A549 (cell line): ENCODE measurements around the gene BCL6. TPM values are rescaled to one million over a fixed set of nuclear protein-coding genes. Genes with fewer than 3 reads are reported as not detected.

Experiments used
- ATAC-seq, 2 experiments: fragments of 200-7000 bp in 1 of 2; fragments of >200 bp in 1 of 2; cut with Nextera tagmentation in 1 of 2; cut with Tn5 transposase in 1 of 2; 3 replicates each; pipeline versions ENCODE4 v1.8.0 to v1.9.1; 2018 to 2020; ENCODE audit warnings: mild to moderate bottlenecking in 1 of 2, moderate library complexity in 1 of 2
- CTCF ChIA-PET: fragments of 300-600 bp; sonication (Branson Sonifier 250); formaldehyde crosslinking; extraction: SDS; loops from one replicate; lab custom pipeline; 2021; ENCODE audit warnings: antibody characterized with exemption, inconsistent platforms; lab: Yijun Ruan, JAX
- POLR2A ChIA-PET: fragments of 350-600 bp; formaldehyde crosslinking; extraction: SDS; loops from one replicate; lab custom pipeline; 2021; ENCODE audit warnings: antibody characterized with exemption, inconsistent platforms; lab: Yijun Ruan, JAX
- DNase-seq, 2 experiments: peaks; one replicate each; pipeline versions ENCODE4 v3.0.0 to v3.0.0-alpha.2; 2011 to 2016; ENCODE audit warnings: low read depth in 1 of 2, low spot score in 1 of 2
- FAIRE-seq: peaks from 2 replicates; lab custom pipeline; 2011; peaks lifted over from hg19 to GRCh38; lab: Jason Lieb, UNC
- H3K27ac ChIP-seq, 2 experiments: fragments of >200 bp; sonication (Bioruptor Twin); formaldehyde crosslinking; 3 replicates each; pipeline ENCODE4 v1.5.1; 2016 to 2017
- H3K4me1 ChIP-seq: fragments of >200 bp; sonication (Bioruptor Twin); formaldehyde crosslinking; 3 replicates; pipeline ENCODE4 v1.6.1; 2016
- H3K4me2 ChIP-seq: fragments of >200 bp; sonication (Bioruptor Twin); formaldehyde crosslinking; 3 replicates; pipeline ENCODE4 v1.6.1; 2016
- H3K4me3 ChIP-seq: fragments of >200 bp; sonication (Bioruptor Twin); formaldehyde crosslinking; 3 replicates; pipeline ENCODE4 v1.5.1; 2016
- H3K9me3 ChIP-seq: fragments of >200 bp; sonication (Bioruptor Twin); formaldehyde crosslinking; 3 replicates; pipeline ENCODE4 v1.6.1; 2016
- BCL3 ChIP-seq: fragments of >200 bp; sonication (Bioruptor Twin); formaldehyde crosslinking; IDR thresholded peaks from 3 replicates; pipeline ENCODE4 v1.6.1; 2016
- CBX8 ChIP-seq: fragments of 200-600 bp; sonication (generic); IDR thresholded peaks from 2 replicates; pipeline ENCODE4 v1.6.1; 2016
- CHD4 ChIP-seq: fragments of 200-600 bp; sonication (generic); IDR thresholded peaks from 2 replicates; pipeline ENCODE4 v1.6.1; 2016; ENCODE audit warnings: antibody characterized with exemption, mild to moderate bottlenecking, borderline replicate concordance
- E2F6 ChIP-seq: IDR thresholded peaks from 2 replicates; pipeline ENCODE4 v1.6.1; 2012; ENCODE audit warnings: low read depth, borderline replicate concordance
- ESRRA ChIP-seq: fragments of 150-350 bp; IDR thresholded peaks from 2 replicates; pipeline ENCODE4 v1.6.1; 2014; ENCODE audit warnings: mild to moderate bottlenecking, low read length, borderline replicate concordance
- FOSL2 ChIP-seq, 2 experiments: fragments of 450-650 bp in 1 of 2; fragments of >200 bp in 1 of 2; sonication (Bioruptor Twin) in 1 of 2; formaldehyde crosslinking; IDR thresholded peaks; 2 replicates each; pipeline versions ENCODE4 v1.5.0 to v1.6.1; 2016 to 2020; ENCODE audit warnings: mild to moderate bottlenecking in 1 of 2, moderate library complexity in 1 of 2
- GATA3 ChIP-seq: IDR thresholded peaks from 2 replicates; pipeline ENCODE4 v1.6.1; 2012; ENCODE audit warnings: borderline replicate concordance
- HDAC2 ChIP-seq: fragments of 200-600 bp; sonication (generic); IDR thresholded peaks from 2 replicates; pipeline ENCODE4 v1.6.1; 2016
- HES2 ChIP-seq: fragments of >200 bp; sonication (Bioruptor Twin); formaldehyde crosslinking; IDR thresholded peaks from 2 replicates; pipeline ENCODE4 v1.6.1; 2016
- HOXB13 ChIP-seq: fragments of 250-450 bp; sonication (Bioruptor Pico); IDR thresholded peaks from 2 replicates; pipeline ENCODE4 v1.5.0; 2020; ENCODE audit warnings: low read depth, mild to moderate bottlenecking, moderate library complexity
- HOXB5 ChIP-seq: fragments of 250-450 bp; sonication (Bioruptor Pico); IDR thresholded peaks from 2 replicates; pipeline ENCODE4 v1.5.0; 2020; ENCODE audit warnings: mild to moderate bottlenecking, moderate library complexity
- KDM5A ChIP-seq: fragments of 200-600 bp; sonication (generic); IDR thresholded peaks from 2 replicates; pipeline ENCODE4 v1.6.1; 2016; ENCODE audit warnings: antibody characterized with exemption, mild to moderate bottlenecking
- MYC ChIP-seq: IDR thresholded peaks from 2 replicates; pipeline ENCODE4 v1.6.1; 2012; ENCODE audit warnings: mild to moderate bottlenecking, inconsistent platforms, low read length, improper control_type of control experiment, borderline replicate concordance
- NFE2L2 ChIP-seq: fragments of 150-350 bp; conservative IDR thresholded peaks from 2 replicates; pipeline ENCODE4 v1.6.1; 2014; ENCODE audit warnings: low read length
- NPAS2 ChIP-seq: fragments of 250-450 bp; sonication (Bioruptor Pico); IDR thresholded peaks from 2 replicates; pipeline ENCODE4 v1.8.0; 2022; ENCODE audit warnings: mild to moderate bottlenecking, moderate library complexity, borderline replicate concordance
- NR3C1 ChIP-seq: fragments of >200 bp; sonication (Bioruptor Twin); formaldehyde crosslinking; IDR thresholded peaks from 3 replicates; pipeline ENCODE4 v1.6.1; 2017
- PBX3 ChIP-seq: IDR thresholded peaks from 2 replicates; pipeline ENCODE4 v1.6.1; 2012
- RFX5 ChIP-seq: fragments of 450-650 bp; IDR thresholded peaks from 2 replicates; pipeline ENCODE4 v1.7.1; 2014; ENCODE audit warnings: antibody characterized with exemption, mild to moderate bottlenecking, moderate library complexity
- SMC3 ChIP-seq: fragments of >200 bp; sonication (Bioruptor Twin); formaldehyde crosslinking; IDR thresholded peaks from 3 replicates; pipeline ENCODE4 v1.6.1; 2018; ENCODE audit warnings: inconsistent platforms
- SREBF2 ChIP-seq: fragments of 450-650 bp; IDR thresholded peaks from 2 replicates; pipeline ENCODE4 v1.6.1; 2014; ENCODE audit warnings: mild to moderate bottlenecking, moderate library complexity
- TP53 ChIP-seq: fragments of 250-450 bp; sonication (Bioruptor Pico); IDR thresholded peaks from 2 replicates; pipeline ENCODE4 v1.5.0; 2021; ENCODE audit warnings: mild to moderate bottlenecking, moderate library complexity
- USF2 ChIP-seq: fragments of 450-650 bp; IDR thresholded peaks from 2 replicates; pipeline ENCODE4 v1.6.1; 2014; ENCODE audit warnings: antibody characterized with exemption
- ZFP36 ChIP-seq: fragments of 450-650 bp; IDR thresholded peaks from 2 replicates; pipeline ENCODE4 v1.6.1; 2014; ENCODE audit warnings: borderline replicate concordance; ENCODE audit not compliant: partially characterized antibody
- ZSCAN20 ChIP-seq: fragments of 250-450 bp; sonication (Bioruptor Pico); IDR thresholded peaks from 2 replicates; pipeline ENCODE4 v1.8.0; 2022; ENCODE audit warnings: mild to moderate bottlenecking, moderate library complexity
- WGBS: methylation state at CpG from one replicate; pipeline ENCODE4 v1.1.6; 2017; ENCODE audit errors: missing lambda C conversion rate; 5-methylcytosine and 5-hydroxymethylcytosine counted together
- polyA plus RNA-seq, 4 experiments: library from polyadenylated mRNA; depleted of rRNA in 3 of 4; stranded (reverse); fragments of >200 nt; fragmentation: RNase III in 1 of 4; extraction: RNeasy Plus Mini Kit Qiagen cat#74134 plus additional on column Dnase treatment in 1 of 4; gene quantifications; 2 replicates in 3 of 4; 3 replicates in 1 of 4; pipeline ENCODE4 v1.2.3, GENCODE V29; 2011 to 2017

Gene BCL6
- polyA plus RNA-seq, 2 of the 4 experiments (the other 2 are of a cell fraction) = 7.0 to 10.4 TPM

- no peak overlapping the region for H3K4me3 ChIP-seq
- H3K27ac ChIP-seq = no peak overlapping the region
- H3K4me2 ChIP-seq = no peak overlapping the region
- FAIRE-seq = no peak
- ChIA-PET CTCF (no interaction called here), POLR2A (no interaction called here)
- TF ChIP-seq CBX8 (no peak), TP53 (CRISPR knock-in tag) (no peak), CHD4 (no peak), E2F6 (no peak), GATA3 (no peak), HOXB13 (CRISPR knock-in tag) (no peak), ESRRA (no peak), HOXB5 (no peak), SMC3 (no peak), FOSL2 (IDR thresholded peaks at IDR 0.05) (no peak), FOSL2 (CRISPR knock-in tag; IDR thresholded peaks at IDR 0.05) (no peak), BCL3 (no peak), HDAC2 (no peak), ZFP36 (no peak), KDM5A (no peak), NPAS2 (CRISPR knock-in tag) (no peak), USF2 (no peak), PBX3 (no peak), SREBF2 (no peak), NR3C1 (no peak), RFX5 (no peak)
- WGBS = 91% methylated on average over 4 of the region's 4 CpGs
- no peaks in the 10 kb centered on the region for H3K9me3 ChIP-seq
- no peaks in the 10 kb centered on the region for H3K4me1 ChIP-seq
- ATAC-seq = no peak
- DNase-seq = no peak
These were observed 49.5 kb upstream of the BCL6 start for GRCh38 chr3:187794731-187795130.

- H3K27ac ChIP-seq = no peak overlapping the region
- no peak overlapping the region for H3K4me2 ChIP-seq
- DNase-seq = no peak
- TF ChIP-seq MYC = no peak
- no peak for TF ChIP-seq SREBF2
- TF ChIP-seq HES2 = no peak
- TF ChIP-seq CHD4 = no peak
- TF ChIP-seq FOSL2 (IDR thresholded peaks at IDR 0.05) = no peak
- no peak for TF ChIP-seq FOSL2 (CRISPR knock-in tag; IDR thresholded peaks at IDR 0.05)
- TF ChIP-seq KDM5A = no peak
- no peak for TF ChIP-seq NFE2L2
- TF ChIP-seq ZSCAN20 (CRISPR knock-in tag) = no peak
- no peak for TF ChIP-seq HOXB13 (CRISPR knock-in tag)
- TF ChIP-seq, all 56 proteins: peak for 0
- FAIRE-seq (no peak), ATAC-seq (no peak)
- CTCF ChIA-PET = interaction anchor here (0.7 kb wide), 1 partner anchor 33 kb away, joined by 3 read pairs; no protein-coding TSS in a partner anchor
- H3K4me1 ChIP-seq = no peaks in the 10 kb centered on the region
- H3K4me3 ChIP-seq = no peak overlapping the region
- POLR2A ChIA-PET = no interaction called here
- H3K9me3 ChIP-seq = no peaks in the 10 kb centered on the region
- 92% methylated on average over 2 of the region's 2 CpGs for WGBS
These were observed 48.4 kb upstream of the BCL6 start for GRCh38 chr3:187793618-187794017.
